Brain microvascular endothelial cell (primary cell): ENCODE results near the gene DYSF.

Experiments used
- DNase-seq: peaks from one replicate; pipeline ENCODE4 v3.0.0-alpha.2; 2020
- H3K27ac ChIP-seq: fragments of 250-450 bp; sonication (Bioruptor Pico); 2 replicates; pipeline ENCODE4 v1.5.1; 2020; ENCODE audit warnings: mild to moderate bottlenecking, moderate library complexity
- H3K27me3 ChIP-seq: fragments of 250-450 bp; sonication (Bioruptor Pico); replicated peaks from 2 replicates; pipeline ENCODE4 v1.5.1; 2020; ENCODE audit warnings: mild to moderate bottlenecking
- H3K36me3 ChIP-seq: fragments of 250-450 bp; sonication (Bioruptor Pico); replicated peaks from 2 replicates; pipeline ENCODE4 v1.5.1; 2020; ENCODE audit warnings: mild to moderate bottlenecking
- H3K4me3 ChIP-seq: 2 replicates; pipeline ENCODE4 v1.5.1; 2011; ENCODE audit warnings: low read depth, mild to moderate bottlenecking, control low read depth, low read length, moderate library complexity
- in situ Hi-C: cut with HindIII; loops from 2 replicates; pipeline ENCODE4 v1.10.0; 2017; ENCODE audit warnings: low sequenced_read_pairs, low pct_ligation_motif_present
- TF ChIP-seq, protein P1 (sequence below): IDR thresholded peaks from 2 replicates; pipeline ENCODE4 v1.5.1; 2011; ENCODE audit warnings: low read depth, mild to moderate bottlenecking, moderate library complexity, low read length, control low read depth, inconsistent platforms; ENCODE audit errors: missing control alignments

DYSF gene

DNA sequence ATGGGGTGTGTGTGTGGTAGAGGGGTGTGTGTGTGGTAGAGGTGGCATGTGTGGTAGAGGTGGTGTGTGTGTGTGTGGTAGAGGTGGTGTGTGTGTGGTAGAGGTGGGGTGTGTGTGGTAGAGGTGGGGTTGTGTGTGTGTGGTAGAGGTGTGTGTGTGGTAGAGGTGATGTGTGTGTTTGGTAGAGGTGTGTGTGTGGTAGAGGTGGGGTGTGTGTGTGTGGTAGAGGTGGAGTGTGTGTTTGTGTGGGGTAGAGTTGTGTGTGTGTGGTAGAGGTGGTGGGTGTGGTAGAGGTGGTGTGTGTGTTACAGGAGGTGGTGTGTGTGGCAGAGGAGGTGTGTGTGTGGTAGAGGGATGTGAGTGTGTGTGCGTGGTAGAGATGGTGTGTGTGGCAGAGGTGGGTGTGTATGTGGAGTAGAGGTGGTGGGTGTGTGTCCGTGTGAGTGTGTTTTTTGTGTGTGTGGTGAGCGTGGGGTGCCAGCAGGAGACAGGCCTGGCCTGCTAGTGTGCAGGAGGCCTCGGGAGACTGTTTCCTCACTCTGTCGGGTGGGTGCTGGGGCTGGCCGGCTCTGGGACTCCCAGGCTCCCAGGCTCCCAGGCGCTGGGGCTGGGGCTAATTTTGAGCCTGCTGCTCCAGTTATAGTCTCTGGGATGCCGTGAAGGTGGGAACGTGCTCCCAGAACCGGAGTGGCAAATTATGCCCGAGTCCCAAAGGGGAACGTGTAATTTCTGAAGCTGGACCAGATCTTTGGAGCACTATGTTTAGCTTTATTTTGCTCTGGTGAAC is 165.2 kb downstream of the DYSF start:
- TF ChIP-seq, protein P1, sequence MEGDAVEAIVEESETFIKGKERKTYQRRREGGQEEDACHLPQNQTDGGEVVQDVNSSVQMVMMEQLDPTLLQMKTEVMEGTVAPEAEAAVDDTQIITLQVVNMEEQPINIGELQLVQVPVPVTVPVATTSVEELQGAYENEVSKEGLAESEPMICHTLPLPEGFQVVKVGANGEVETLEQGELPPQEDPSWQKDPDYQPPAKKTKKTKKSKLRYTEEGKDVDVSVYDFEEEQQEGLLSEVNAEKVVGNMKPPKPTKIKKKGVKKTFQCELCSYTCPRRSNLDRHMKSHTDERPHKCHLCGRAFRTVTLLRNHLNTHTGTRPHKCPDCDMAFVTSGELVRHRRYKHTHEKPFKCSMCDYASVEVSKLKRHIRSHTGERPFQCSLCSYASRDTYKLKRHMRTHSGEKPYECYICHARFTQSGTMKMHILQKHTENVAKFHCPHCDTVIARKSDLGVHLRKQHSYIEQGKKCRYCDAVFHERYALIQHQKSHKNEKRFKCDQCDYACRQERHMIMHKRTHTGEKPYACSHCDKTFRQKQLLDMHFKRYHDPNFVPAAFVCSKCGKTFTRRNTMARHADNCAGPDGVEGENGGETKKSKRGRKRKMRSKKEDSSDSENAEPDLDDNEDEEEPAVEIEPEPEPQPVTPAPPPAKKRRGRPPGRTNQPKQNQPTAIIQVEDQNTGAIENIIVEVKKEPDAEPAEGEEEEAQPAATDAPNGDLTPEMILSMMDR = peak; percentile 20
- DNase-seq = peak; percentile 16
- H3K27me3 ChIP-seq = no peaks in the 10 kb centered on the region
- in situ Hi-C loops = no loop called here
- no peaks in the 10 kb centered on the region for H3K36me3 ChIP-seq
- H3K4me3 ChIP-seq = no peak overlapping the region
- no peak overlapping the region for H3K27ac ChIP-seq

DNA sequence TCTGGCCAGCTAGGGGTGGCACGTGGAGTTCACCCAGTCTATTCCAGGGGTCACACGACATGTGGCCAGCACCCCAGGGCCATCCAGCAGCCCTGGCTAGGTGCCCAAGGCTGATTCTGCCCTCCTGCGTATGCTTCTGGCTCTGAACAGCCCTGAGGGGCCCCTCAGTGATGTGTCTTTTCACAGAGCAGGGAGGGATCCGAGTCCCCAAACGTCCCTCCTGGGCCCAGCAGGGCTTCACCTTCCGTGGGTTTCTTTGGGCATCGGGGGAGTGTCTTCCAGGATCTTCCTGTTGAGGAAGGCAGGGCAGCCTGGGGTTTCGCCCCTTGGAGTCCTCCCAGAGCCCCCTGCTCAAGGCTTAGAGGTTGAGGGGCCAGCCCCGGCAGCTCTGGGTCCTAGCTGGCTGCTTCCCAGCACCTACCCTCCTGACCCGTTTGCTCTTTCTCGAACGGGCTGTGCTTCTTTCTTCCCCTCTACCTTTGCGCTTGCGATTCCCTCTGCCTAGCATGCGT is 165.9 kb downstream of the DYSF start:
- Histone ChIP-seq H3K4me3 (no peak overlapping the region), H3K27me3 (no peaks in the 10 kb centered on the region), H3K27ac (no peak overlapping the region), H3K36me3 (no peaks in the 10 kb centered on the region)
- DNase-seq = no peak
- TF ChIP-seq, protein P1 = no peak
- in situ Hi-C loops = no loop called here

DNA sequence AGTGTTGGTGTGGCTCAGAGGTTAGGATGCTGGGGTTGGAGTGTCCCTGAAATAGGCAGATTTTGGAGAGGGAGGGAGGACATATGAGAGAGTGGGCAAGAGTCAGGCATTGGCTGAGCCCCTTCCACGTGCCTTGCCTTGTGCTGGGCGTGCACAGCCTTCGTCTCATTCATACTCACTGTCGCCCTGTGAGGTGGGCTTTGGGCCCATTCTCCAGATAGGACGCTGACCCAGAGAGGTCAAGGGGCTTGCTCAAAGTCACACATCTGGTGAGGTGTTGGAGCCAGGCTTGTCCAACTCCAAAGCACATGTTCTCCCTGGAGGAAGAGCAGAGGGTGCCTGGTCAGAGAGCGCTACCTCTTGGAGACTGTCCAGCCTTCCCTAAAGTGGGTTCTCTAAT is 166.8 kb downstream of the DYSF start:
- TF ChIP-seq, protein P1 = no peak
- Histone ChIP-seq H3K4me3 (no peak overlapping the region), H3K36me3 (no peaks in the 10 kb centered on the region), H3K27ac (no peak overlapping the region), H3K27me3 (no peaks in the 10 kb centered on the region)
- in situ Hi-C loops = no loop called here
- DNase-seq = no peak

DNA sequence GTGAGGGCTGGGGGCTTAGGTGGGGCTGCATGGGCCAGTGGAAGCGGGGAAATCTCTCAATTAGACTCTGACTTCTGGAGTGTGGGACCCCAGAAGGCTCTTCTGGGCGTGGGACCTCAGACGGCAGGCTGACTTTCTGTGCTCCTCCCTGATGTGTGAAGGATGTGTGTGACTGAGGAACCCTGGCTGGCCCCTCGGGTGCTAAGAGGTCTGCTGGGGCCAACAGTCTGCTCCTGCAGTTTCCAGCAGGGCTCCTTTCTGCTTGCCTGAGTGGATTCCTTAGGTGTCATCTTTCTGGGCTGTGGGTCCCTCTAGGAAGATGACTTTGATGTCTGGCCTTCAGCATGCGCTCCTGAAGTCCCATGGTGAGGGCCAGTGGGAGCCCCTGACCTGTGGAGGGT is 167.5 kb downstream of the DYSF start:
- TF ChIP-seq, protein P1 = no peak
- DNase-seq = no peak
- Histone ChIP-seq H3K27ac (no peak overlapping the region), H3K36me3 (no peaks in the 10 kb centered on the region), H3K27me3 (no peaks in the 10 kb centered on the region), H3K4me3 (no peak overlapping the region)
- in situ Hi-C loops = no loop called here

DNA sequence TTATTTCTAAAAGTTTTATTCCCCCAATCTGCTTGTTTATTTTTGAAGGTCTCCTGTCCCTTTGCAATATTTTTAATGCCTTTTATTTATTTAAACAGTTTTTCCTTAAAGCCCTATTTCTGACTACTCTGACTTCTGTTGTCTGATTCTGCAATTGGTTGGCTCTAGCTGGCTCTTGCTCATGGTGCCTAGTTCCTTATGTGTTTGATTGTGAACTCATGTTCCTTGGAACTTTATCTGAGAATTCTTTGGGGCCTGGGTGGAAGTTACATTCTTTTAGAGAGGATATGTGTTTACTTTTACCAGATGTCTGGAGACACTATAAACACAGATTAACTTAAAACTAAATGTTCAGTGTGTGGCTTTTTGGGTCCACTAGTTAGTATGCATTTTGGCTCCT is 175.9 kb downstream of the DYSF start:
- Histone ChIP-seq H3K36me3 (no peaks in the 10 kb centered on the region), H3K27ac (no peak overlapping the region), H3K27me3 (no peaks in the 10 kb centered on the region), H3K4me3 (no peak overlapping the region)
- no peak for DNase-seq
- TF ChIP-seq, protein P1 = no peak
- in situ Hi-C loops = no loop called here
